ENCODE measurements around the gene COL5A3.
"Not testable (repeated sequence)": the region's sequence is repeated elsewhere in the genome, so short reads cannot be mapped to it uniquely, and the experiment has no call there.

The COL5A3 gene

DNA sequence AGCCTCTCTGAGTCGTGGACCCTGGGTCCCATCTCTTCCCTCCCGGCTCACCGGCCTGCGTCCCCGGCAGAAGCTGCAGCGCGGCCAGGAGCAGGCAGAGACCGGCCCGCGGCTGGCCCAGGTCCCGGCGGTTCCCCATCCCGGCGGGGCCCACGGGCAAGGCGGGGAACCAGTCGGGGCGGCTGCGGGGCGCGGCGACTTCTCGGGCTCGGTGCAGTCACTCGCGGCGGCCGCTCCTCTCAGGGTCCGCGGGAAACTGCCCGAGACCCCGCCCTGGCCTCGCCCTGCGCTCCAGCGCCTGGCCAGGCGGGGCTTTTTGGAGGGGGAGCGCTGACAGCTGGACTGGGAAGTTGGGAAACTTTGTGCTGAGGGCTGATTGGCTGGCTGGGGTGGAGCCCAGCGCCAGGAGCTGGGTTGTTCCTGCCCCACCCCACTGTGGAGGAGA, at the start of gene COL5A3:
Gene COL5A3 (minus strand): TSS at position 258 of the 445 bp plus-strand sequence. CDS start 119 bp downstream, at position 139.
- no peak for DNase-seq

DNA sequence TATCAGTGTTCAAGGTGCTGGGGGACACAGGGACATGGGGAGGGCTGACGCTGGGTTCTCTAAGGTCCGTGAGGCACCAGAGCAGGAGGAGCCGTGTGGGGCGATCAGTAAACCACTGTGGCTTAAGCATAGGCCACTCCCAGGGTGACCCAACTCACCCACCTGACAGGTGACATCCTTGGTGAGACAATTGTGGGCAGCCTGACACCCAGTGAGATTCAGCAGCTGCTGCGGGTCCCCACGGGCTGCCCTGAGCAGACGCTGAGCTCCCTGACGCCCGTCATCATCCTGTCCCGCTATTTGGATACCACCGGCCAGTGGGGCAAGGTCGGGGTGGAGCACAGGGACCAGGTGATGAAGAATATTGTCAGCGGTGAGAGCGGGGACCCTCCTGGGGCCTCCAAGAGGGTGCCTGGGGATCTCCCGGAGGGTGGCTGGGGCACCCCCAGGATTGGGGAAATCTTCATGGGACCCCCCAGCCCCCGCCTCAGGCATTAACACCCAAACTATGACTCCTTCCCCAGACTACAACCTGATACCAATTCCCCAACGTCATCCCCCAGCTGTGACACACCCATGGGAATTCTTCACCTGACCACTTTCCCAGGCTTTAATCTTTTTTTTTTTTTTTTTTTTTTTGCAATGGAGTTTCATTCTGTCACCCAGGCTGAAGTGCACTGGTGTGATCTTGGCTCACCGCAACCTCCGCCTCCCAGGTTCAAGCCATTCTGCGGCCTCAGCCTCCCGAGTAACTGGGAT, 42.5 kb upstream of the COL5A3 start:
- no peak for DNase-seq

DNA sequence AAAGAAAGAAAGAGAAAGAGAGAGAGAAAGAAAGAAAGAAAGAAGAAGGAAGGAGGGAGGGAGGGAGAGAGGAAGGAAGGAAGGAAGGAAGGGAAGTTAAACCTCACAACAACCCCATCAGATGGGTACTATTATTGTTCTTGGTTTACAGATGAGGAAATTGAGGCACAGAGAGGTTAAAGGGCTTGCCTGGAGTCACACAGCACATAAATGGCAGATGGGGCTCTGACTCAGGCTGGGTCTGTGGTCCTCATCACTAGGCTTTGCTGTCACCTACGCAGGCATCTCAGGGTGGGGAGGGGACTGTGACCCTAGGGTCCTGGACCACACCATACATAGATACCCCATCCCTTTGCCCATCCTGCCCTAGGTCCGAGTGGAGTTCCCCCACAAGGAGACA, 39.3 kb upstream of the COL5A3 start:
- no peak for DNase-seq

DNA sequence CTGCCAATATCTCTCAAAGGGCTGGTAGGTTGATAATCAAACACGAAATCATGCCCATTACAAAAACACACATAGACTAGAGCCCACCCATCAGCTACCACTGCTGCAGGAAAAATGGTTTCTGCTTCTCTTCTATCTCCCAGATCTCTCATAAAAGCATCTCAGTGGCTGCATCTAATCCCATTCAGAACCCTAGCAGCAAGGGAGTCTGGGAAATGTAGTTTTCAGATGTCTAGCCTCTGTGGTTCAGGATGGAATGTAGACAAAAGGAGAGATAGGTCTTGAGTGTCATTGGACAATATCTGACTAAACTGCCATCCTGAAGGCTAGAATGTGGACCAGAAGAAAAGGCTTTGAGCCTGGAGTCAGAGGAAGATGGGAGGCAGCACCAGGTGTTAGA, 35.1 kb upstream of the COL5A3 start:
- DNase-seq: no peak

DNA sequence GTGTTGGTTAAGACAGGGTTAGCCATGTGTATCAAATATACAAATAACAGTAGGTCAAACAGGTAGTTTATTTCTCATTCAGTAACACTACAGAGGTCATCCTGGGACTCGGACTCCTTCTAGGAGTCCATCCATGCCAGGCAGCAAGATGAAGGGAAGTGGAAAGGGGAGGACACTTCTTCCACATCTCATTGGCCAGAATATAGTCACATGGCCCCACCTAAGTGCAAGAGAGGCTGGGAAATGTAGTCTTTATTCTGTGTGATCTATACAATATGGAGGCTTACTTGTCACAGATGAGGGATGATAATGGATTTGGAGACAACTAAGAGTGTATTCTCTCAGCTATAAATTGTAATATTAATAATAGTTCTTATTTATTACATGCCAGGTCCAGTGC, 34.1 kb upstream of the COL5A3 start:
- DNase-seq: no peak

DNA sequence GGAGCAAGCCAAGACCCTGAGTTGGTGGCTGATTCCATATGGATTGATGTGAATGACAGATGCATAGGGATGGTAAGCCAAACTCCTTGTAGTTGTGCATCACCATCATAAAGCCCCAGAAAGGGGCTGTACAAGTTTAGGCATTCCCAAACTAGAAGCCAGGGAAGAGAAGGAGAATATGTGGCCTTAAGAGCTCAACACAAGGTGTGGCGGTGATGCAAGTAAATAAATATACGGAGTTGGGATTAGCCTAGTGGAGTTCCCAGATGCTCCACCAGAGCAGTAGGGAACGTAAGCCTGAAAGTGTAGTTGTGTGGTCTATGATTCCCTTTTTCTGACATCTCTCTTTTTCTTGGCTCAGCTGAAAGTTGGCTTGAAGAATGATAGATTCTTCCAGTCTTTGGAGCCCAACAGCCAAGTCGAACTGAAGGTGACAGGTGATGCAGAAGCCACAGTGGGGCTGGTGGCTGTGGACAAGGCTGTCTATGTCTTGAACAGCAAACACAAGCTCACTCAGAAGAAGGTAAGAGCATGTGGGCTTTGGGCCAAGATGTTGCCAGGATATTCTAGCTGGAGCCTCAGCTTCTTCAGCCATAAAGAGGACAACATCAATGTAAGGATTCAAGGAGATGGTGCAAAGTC, 33.1 kb upstream of the COL5A3 start:
- no peak for DNase-seq

DNA sequence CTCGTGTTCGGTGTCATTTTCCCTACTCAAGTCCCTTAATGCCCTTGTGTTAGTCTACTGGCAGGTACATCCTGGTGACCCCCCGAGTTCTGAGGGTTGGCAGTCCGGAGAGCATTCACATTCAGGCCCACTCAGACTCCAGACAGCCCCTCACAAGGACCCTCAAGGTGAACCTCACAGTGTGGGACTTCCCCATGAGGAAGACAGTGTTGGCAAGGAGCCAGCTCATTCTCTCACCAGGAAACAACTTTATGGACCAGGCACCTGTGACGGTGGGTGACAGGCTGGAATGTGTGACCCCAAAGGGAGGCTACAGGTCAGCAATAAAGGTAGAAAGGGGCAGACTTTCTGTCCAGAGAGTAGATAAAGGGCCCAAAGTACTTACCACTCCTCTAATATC, 27.5 kb upstream of the COL5A3 start:
- DNase-seq: no peak

DNA sequence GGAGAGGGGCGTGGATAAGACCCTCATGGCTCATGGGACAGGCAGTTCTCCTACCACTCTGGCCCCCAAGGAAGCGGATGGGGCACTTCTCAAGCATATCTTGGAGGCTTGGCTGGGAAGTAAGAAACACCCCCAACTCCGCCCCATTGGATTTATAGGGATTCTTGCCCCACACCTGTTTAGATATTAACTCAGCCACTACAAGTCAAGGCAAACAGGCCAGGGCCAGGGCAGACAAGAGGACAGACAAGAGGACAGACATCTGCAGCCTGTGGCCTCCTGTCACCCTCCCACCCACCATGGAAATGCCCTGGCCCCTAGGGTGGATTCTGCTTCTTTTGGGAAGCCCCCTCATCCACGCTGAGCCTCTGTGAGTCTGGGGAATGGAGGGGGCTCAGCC, 27.1 kb upstream of the COL5A3 start:
- DNase-seq: no peak

DNA sequence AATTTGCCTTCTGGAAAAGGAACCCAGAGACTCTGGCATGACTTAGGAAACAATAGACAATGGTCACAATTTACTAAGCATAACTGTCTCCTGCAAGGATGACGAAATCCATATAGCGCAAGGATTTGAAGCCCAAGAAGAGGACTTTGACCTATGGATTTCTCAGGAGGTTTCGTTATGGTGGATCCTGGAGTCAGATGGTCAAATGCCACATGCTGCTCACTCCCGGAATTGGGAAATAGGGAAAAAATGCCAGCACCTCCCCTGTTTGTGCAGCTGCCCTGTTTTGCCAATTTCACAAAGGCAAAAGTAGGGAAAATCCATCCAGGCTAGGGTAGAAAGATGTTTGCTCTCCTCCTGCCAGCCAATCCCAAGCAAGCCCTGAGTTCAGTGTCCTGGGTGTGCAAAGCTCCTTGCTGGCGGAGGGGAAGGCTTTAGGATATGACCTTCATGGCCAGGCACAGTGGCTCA, 26.3 kb upstream of the COL5A3 start:
- DNase-seq: no peak

DNA sequence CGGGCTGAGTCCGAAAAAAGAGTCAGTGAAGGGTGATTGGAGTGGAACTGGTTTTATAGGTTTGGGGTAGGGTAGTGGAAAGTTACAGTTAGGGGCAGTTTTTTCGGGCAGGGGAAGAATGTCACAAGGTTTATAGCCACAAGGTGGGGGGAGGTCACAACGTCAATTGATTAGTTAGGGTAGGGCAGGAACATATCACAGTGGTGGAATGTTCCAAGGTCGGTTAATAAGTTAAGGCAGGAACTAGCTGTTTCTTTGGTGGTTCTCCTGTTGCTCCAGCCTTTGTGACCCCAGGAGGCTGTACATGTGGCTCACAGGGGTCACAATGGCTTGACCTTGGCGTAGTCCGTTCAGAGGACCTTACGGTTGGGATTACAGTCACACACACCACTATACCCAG, 23.3 kb upstream of the COL5A3 start:
- no peak for DNase-seq

DNA sequence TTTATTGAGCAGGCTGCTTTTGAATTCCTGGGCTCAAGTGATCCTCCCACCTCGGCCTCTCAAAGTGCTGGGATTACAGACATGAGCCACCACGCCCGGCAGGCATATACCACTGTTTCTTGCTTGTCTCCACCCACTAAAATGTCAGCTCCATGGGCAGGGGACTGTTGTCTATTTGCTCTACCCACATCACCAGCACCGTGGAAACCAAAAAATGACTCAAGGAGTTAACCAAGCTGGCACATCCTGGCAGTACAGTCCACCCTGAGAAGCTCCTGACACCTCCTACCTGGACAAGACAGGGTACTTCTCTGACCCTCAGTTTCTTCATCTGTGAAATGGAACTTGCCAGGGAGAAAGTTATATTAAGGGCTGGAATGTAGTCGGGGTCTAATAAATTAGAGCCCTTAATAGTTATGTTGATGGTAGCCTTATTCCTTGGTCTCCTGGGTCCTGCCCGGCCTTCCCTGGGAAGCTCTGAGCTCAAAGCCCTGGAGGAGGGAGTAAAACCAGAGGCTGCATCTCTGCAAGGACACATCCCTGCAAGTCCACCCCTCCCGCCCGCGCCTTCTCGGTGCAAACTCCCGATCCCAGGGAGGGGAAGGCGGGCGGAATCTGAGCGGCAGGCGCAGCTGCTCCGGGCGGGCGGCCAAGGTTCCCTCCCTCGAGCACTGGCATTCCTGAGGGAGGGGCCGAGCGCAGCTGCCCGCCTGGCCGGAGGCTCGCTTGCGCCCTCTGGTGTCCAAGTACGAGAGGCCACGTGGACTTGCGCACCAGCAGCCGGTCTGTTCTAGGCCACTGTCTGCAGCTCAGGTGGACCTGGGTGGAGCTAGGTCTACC, 17.1 kb upstream of the COL5A3 start:
- DNase-seq: peak; percentile 86 to 90

DNA sequence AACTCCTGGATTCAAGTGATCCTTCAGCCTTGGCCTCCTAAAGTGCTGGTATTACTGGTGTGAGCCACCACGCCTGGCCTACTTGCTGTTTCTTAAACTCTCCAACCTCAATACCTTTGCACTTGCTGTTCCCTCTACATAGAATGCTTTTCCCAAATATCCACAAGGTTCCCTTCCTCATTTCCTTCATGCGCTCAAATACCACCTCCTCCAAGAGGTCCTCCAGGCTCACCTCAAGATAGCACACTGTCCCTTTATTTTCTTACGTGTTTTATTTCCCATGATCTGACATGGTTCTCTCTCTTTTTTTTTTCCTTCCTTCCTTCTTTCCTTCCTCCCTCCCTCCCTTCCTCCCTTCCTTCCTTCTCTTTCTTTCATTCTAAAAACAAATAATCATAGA, 16.4 kb upstream of the COL5A3 start:
- DNase-seq: no peak

DNA sequence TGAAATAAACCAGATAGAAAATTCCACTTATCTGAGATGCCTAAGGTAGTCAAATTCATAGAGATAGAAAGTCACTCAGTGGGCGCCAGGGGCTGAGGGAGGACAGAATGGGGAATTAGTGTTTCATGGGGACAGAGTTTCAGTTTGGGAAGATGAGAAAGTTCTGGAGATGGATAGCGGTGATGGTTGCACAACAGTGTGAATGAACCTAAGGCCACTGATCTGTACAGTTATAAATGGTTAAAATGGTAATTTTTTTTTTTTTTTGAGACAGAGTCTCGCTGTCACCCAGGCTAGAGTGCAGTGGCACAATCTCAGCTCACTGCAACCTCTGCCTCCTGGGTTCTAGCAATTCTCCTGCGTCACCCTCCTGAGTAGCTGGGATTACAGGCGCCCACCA, 12.8 kb upstream of the COL5A3 start:
- DNase-seq: not testable (repeated sequence)

DNA sequence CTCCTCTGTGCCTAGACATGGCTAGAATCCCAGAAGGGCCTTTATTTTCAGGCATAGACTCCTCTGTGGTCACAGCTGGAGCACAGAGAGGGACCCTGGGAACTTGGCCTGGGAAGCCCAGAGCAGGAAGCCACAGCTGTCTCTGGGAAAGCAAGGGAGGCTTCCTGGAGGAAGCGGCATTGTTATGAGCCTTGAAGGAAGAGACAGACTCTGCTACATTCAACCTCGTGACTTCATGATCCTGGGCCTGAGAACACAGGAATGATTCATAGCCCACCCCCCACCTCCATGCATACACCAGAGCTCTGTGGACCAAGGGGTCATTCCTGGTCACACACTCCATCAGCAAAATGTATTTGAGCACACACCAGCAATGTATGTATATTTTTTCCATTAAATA, 11.6 kb upstream of the COL5A3 start:
- no peak for DNase-seq

DNA sequence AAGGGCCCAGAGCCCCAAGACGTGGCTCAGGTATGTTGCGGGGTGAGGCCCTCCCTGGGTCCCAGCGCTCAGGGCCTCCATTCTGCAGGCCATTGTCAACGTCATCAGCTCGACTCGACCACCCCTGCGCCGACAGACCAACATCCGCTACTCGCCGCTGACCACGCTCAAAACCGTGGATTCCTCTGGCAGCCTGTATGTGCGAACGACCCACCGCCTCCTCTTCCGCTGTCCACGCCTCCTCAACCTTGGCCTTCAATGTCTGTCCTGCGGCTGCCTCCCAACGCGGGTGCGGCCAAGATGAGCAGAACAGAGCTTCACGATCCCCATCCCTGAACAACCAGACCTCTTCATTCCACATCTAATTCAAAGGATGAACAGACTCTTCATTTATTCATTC, 11.1 kb upstream of the COL5A3 start:
- no peak for DNase-seq

DNA sequence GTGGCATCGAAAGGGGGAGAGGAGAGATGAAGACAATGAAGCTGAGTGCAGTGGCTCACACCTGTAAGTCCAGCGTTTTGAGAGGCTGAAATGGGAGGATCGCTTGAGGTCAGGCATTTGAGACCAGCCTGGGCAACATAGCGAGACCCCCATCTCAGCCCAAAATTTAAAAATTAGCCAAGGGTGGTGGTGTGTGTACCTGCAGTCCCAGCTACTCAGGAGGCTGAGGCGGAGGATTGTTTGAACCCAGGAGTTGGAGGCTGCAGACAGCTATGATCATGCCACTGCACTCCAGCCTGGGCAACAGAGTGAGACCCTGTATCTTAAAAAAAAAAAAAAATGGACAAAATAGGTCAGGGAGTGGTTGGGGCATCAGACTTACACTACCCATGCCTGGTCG, 10.5 kb upstream of the COL5A3 start:
- DNase-seq: no peak

DNA sequence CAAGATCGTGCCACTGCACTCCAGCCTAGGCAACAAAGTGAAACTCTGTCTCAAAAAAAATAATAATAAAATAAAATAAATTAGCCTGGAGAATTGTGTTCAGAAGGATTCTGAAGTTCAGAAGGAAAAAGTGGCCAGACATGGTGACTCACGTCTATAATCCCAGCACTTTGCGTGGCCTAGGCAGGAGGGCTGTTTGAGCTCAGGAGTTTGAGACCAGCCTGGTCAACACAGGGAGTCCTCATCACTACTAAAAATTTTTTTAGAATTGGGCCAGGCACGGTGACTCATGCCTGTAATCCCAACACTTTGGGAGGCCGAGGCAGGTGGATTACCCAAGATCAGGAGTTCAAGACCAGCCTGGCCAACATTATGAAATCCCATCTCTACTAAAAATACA, 8.9 kb upstream of the COL5A3 start:
- DNase-seq: no peak

DNA sequence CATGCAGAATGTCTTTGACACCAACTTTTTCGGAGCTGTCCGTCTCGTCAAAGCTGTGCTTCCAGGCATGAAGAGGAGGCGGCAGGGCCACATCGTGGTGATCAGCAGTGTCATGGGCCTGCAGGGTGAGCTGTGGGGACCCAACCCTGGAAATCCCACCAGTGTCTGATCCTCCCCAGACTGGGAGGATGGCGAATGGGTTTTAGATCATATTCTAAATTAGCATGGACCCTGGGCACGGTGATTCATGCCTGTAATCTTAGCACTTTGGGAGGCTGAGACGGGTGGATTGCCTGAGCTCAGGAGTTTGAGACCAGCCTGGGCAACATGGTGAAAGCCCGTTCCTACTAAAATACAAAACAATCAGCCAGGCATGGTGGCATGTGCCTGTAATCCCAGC, 8.5 kb upstream of the COL5A3 start:
- no peak for DNase-seq

DNA sequence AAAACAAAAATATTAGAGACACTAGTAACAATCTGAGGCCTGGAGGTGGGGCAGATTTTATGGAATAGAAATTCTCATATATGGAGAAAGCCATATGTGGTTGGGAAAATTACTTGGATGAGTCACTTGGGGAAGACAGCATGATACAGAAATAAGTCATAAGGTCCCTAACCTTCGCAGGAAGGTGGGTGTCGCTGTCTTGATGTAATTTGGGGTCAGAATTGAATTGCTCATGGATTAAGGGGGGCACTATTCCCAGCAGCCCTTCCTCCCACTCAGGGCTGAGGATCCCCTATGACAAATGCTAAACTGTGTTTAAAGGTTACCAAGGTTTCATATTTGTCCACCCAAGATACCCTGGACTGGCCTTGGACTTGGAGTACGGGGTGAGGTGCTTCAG, 8.0 kb upstream of the COL5A3 start:
- no peak for DNase-seq

DNA sequence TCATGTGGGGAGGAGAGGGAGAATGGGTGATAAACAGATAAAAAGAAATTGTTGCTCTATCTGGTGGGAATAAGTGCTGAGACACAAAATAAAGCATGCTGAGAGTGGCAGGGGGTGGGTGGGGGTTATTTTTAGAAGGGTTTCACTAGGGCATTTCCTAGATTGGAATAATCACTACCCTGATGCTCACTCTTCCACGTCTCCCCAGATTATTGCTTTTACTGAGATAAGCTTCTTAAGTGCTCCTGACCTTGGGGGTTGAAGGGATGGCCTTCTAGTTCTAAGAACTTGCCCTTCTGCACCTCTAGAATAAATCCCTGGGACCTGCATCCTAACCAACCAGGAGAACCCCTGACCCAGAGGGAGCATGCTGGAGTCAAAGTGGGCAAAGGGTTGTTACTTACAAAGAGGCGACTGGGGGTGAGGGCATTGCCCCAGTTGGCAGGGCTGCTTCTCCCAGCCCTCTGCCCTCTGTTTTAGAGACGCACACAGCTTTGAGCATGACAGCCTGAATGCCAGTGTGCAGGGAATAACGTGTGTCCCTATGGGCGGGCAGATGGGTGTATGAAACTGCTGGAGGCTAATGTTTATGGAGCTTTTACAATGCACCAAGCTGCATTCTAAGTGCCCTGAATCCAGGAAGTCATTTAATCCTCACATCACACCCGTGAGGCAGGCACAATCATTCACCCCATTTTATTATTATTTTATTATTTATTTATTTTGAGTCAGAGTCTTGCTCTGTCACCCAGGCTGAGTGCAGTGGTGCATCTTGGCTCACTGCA, 3.7 kb upstream of the COL5A3 start:
- DNase-seq: no peak

DNA sequence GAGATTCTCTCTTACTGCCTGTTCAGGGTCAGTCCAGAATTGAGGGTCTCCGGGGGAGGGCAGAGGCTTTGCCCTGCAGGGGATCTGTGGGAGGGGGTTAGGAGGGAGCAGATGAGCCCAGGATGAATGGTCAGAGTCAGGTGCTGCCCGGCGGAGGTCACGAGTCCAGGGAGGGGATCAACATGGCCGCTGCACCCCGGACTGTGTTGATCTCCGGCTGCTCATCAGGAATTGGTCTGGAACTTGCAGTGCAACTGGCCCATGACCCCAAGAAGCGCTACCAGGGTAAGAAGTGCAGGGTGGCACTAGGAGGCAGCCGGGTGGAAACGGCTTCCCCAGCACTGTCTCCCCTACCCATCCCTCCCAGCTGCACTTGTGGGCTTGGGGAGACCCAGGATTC, 3.0 kb upstream of the COL5A3 start, which contains the start of gene RDH8:
Gene RDH8 (plus strand): TSS at position 168 of the 400 bp plus-strand sequence. CDS start 15 bp downstream, at position 183.
- no peak for DNase-seq

DNA sequence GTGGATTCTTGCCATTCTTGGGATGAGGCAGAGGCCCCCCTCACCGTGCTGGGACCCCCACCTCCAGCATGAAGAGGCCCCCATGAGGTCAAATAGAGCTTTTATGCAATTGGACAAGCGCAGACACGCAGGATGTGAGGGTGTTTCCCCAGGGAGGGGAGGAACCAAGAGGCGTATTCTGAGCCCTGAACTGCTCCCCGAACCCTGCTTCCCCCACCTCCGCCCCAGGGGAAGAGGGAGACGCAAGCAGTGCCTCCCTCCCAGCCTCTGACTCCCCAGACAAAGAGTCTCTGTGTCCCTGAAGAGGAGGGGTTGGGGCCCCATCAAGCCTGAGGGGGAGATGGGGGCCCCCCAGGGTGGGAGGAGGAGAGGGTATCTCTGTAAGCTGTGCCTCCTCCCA, 1.7 kb upstream of the COL5A3 start:
- no peak for DNase-seq

DNA sequence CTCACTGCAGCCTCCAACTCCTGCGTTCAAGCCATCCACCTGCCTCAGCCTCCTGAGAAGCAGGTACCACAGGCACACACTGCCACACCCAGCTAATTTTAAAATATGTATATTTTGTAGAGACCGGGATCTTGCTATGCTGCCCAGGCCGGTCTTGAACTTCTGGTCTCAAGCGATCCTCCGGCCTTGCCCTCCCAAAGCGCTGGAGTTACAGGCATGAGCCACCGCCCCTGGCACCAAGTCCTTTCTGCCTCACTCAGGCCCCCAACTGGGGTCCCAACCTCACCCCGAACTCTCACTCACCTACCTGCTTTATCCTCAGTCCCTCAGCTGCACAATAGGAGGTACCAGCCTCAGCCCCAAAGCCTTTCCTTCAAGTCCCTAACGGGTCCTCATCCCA, 635 bp upstream of the COL5A3 start:
- no peak for DNase-seq

Measured in stimulated activated CD4-positive, alpha-beta T cell treated with anti-CD3 and anti-CD28 coated beads, Interleukin-2, amount 100 ng/mL, for 24 hours (primary cell).